Hematopoietic multipotent progenitor cell treated with erythropoietin and hydrocortisone succinate and interleukin-3 and kit ligand, for 15 days (in vitro differentiated cells): Measurements from ENCODE around the gene OR2AT4.
"Not testable (repeated sequence)": the region's sequence is repeated elsewhere in the genome, so short reads cannot be mapped to it uniquely, and the experiment has no call there.

Experiments used
- DNase-seq: peaks from one replicate; pipeline ENCODE4 v3.0.0-alpha.2; 2015; ENCODE audit warnings: low spot score

The OR2AT4 gene

GRCh38 chr11:75103380-75104026, 6.8 kb upstream of the OR2AT4 start:
- peak; percentile 46 for DNase-seq

- no peak for DNase-seq
Measured at GRCh38 chr11:75101424-75102128, 4.9 kb upstream of the OR2AT4 start.

- DNase-seq, result peak; percentile 44
Measured at GRCh38 chr11:75100314-75100713, 3.6 kb upstream of the OR2AT4 start.

- DNase-seq, result no peak
Measured at GRCh38 chr11:75099635-75100034, 3.0 kb upstream of the OR2AT4 start.

GRCh38 chr11:75098835-75099439, 2.3 kb upstream of the OR2AT4 start:
- DNase-seq, result not testable (repeated sequence)

- not testable (repeated sequence) for DNase-seq
Measured at GRCh38 chr11:75098181-75098580, 1.5 kb upstream of the OR2AT4 start.

GRCh38 chr11:75097173-75097557, 489 bp upstream of the OR2AT4 start:
- no peak for DNase-seq

- DNase-seq, result not testable (repeated sequence)
Measured at GRCh38 chr11:75094382-75094781, 2.3 kb downstream of the OR2AT4 start.

GRCh38 chr11:75090671-75091177, 6.0 kb downstream of the OR2AT4 start:
- DNase-seq, result no peak

GRCh38 chr11:75087319-75088305, 9.1 kb downstream of the OR2AT4 start:
- DNase-seq, result no peak

- DNase-seq, result no peak
Measured at GRCh38 chr11:75084883-75085282, 11.8 kb downstream of the OR2AT4 start.

GRCh38 chr11:75083217-75083605, 13.5 kb downstream of the OR2AT4 start:
- no peak for DNase-seq

GRCh38 chr11:75082601-75083216, 14.0 kb downstream of the OR2AT4 start:
- no peak for DNase-seq

GRCh38 chr11:75079546-75079945, 17.1 kb downstream of the OR2AT4 start:
- DNase-seq, result no peak

GRCh38 chr11:75078233-75078632, 18.4 kb downstream of the OR2AT4 start:
- DNase-seq, result no peak

- no peak for DNase-seq
Measured at GRCh38 chr11:75077316-75077715, 19.4 kb downstream of the OR2AT4 start.

- DNase-seq, result no peak
Measured at GRCh38 chr11:75076671-75077070, 20.0 kb downstream of the OR2AT4 start.

- DNase-seq, result no peak
Measured at GRCh38 chr11:75073459-75074190, 23.1 kb downstream of the OR2AT4 start.

GRCh38 chr11:75072582-75072981, 24.1 kb downstream of the OR2AT4 start:
- no peak for DNase-seq

GRCh38 chr11:75069473-75069872, 27.2 kb downstream of the OR2AT4 start:
- no peak for DNase-seq

- DNase-seq, result no peak
Measured at GRCh38 chr11:75068993-75069392, 27.7 kb downstream of the OR2AT4 start.
